PFSK-1 (cell line): Measurements from ENCODE around the gene CNIH3.

Experiments
- FOXP2 ChIP-seq: optimal IDR thresholded peaks from 2 replicates; pipeline ENCODE3; 2011; ENCODE audit warnings: borderline replicate concordance, control low read depth, inconsistent platforms; ENCODE audit not compliant: insufficient read depth; ENCODE audit errors: extremely low read length, extremely low read depth
- POLR2AphosphoS5 ChIP-seq: IDR thresholded peaks from 2 replicates; pipeline ENCODE4 v1.6.1; 2012; ENCODE audit warnings: low read depth, mild to moderate bottlenecking, control low read depth, low read length, moderate library complexity
- SIN3A ChIP-seq: IDR thresholded peaks from 2 replicates; pipeline ENCODE4 v1.6.1; 2012; ENCODE audit warnings: mild to moderate bottlenecking, low read length, moderate library complexity, borderline replicate concordance; ENCODE audit not compliant: insufficient read depth
- TAF1 ChIP-seq: IDR thresholded peaks from 2 replicates; pipeline ENCODE4 v1.6.1; 2012; ENCODE audit warnings: low read length, control low read depth, borderline replicate concordance; ENCODE audit not compliant: insufficient read depth
- TF ChIP-seq, protein P1 (sequence below), 2 experiments: IDR thresholded peaks; 2 replicates each; pipeline versions ENCODE4 v1.6.1 to v1.8.0; 2011 to 2012; ENCODE audit warnings: low read depth in 2 of 2, low read length in 2 of 2, control low read depth in 1 of 2, inconsistent platforms in 1 of 2, mild to moderate bottlenecking in 1 of 2, moderate library complexity in 1 of 2; ENCODE audit not compliant: insufficient read depth in 1 of 2

The CNIH3 gene

GRCh38 chr1:224666913-224667312, 50.8 kb downstream of the CNIH3 start:
- TF ChIP-seq SIN3A (no peak), FOXP2 (no peak), TAF1 (no peak), POLR2AphosphoS5 (no peak)
- TF ChIP-seq, protein P1, sequence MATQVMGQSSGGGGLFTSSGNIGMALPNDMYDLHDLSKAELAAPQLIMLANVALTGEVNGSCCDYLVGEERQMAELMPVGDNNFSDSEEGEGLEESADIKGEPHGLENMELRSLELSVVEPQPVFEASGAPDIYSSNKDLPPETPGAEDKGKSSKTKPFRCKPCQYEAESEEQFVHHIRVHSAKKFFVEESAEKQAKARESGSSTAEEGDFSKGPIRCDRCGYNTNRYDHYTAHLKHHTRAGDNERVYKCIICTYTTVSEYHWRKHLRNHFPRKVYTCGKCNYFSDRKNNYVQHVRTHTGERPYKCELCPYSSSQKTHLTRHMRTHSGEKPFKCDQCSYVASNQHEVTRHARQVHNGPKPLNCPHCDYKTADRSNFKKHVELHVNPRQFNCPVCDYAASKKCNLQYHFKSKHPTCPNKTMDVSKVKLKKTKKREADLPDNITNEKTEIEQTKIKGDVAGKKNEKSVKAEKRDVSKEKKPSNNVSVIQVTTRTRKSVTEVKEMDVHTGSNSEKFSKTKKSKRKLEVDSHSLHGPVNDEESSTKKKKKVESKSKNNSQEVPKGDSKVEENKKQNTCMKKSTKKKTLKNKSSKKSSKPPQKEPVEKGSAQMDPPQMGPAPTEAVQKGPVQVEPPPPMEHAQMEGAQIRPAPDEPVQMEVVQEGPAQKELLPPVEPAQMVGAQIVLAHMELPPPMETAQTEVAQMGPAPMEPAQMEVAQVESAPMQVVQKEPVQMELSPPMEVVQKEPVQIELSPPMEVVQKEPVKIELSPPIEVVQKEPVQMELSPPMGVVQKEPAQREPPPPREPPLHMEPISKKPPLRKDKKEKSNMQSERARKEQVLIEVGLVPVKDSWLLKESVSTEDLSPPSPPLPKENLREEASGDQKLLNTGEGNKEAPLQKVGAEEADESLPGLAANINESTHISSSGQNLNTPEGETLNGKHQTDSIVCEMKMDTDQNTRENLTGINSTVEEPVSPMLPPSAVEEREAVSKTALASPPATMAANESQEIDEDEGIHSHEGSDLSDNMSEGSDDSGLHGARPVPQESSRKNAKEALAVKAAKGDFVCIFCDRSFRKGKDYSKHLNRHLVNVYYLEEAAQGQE (IDR thresholded peaks at IDR 0.05; ENCODE audit: insufficient read depth in 1 of 2, low read depth in 2 of 2, low read length in 2 of 2) = no peak

GRCh38 chr1:224668984-224669383, 52.9 kb downstream of the CNIH3 start:
- TF ChIP-seq SIN3A (no peak), FOXP2 (no peak), POLR2AphosphoS5 (no peak), TAF1 (no peak)
- TF ChIP-seq, protein P1 (IDR thresholded peaks at IDR 0.05; ENCODE audit: insufficient read depth in 1 of 2, low read depth in 2 of 2, low read length in 2 of 2) = no peak

- TF ChIP-seq SIN3A (no peak), FOXP2 (no peak), POLR2AphosphoS5 (no peak), TAF1 (no peak)
- TF ChIP-seq, protein P1 (IDR thresholded peaks at IDR 0.05; ENCODE audit: insufficient read depth in 1 of 2, low read depth in 2 of 2, low read length in 2 of 2) = no peak
These were observed 53.3 kb downstream of the CNIH3 start for GRCh38 chr1:224669403-224669802.

- TF ChIP-seq, protein P1 (IDR thresholded peaks at IDR 0.05; ENCODE audit: insufficient read depth in 1 of 2, low read depth in 2 of 2, low read length in 2 of 2) = no peak
- no peak for TF ChIP-seq POLR2AphosphoS5
- no peak for TF ChIP-seq TAF1
- TF ChIP-seq SIN3A = no peak
- TF ChIP-seq FOXP2 = no peak
These were observed 54.4 kb downstream of the CNIH3 start for GRCh38 chr1:224670506-224670905.

DNA sequence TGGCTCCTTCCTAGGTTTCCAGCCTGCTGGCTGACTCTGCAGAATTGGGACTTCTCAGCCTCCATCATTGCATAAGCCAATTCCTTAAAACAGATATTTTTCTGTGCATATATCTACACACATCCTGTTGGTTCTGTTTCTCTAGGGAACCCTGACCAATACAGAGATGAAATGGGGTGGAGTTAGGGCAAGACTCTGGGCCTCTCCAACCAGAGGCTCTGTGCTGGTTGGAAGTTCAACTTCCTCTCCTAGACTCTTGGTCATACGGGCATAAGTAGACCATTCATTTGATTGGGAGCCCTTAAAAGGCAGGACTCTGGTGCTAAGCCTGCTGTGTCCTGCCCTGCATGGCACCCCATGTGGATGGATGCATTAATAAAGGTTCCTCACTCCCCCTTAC, 55.0 kb downstream of the CNIH3 start:
- TF ChIP-seq SIN3A = no peak
- TF ChIP-seq, protein P1 (IDR thresholded peaks at IDR 0.05; ENCODE audit: insufficient read depth in 1 of 2, low read depth in 2 of 2, low read length in 2 of 2) = no peak
- no peak for TF ChIP-seq TAF1
- TF ChIP-seq FOXP2 = no peak
- no peak for TF ChIP-seq POLR2AphosphoS5
